Lung (tissue), 12 donors: ENCODE results near the gene MBP. TPM values are rescaled to one million over a fixed set of nuclear protein-coding genes. Genes with fewer than 3 reads are reported as not detected.

Experiments used
- ATAC-seq: fragments of 200-7000 bp; cut with Tn5 transposase; one replicate; pipeline ENCODE4 v1.9.1; 2020; ENCODE audit warnings: moderate number of reproducible peaks; ENCODE audit not compliant: insufficient read depth, low FRiP score
- DNase-seq, 3 donors: peaks; one replicate each; pipeline ENCODE4 v3.0.0-alpha.2; 2013 to 2017
- H3K27ac ChIP-seq, 2 donors: one replicate each; pipeline ENCODE4 v1.5.1; 2013; ENCODE audit warnings: mild to moderate bottlenecking in 2 of 2, moderate library complexity in 2 of 2, control low read depth in 1 of 2, inconsistent platforms in 1 of 2, low read depth in 1 of 2, low read length in 1 of 2
- H3K27me3 ChIP-seq, 3 donors: one replicate each; pipeline ENCODE4 v1.5.1; 2013; ENCODE audit warnings: low read length in 2 of 3; ENCODE audit not compliant: control insufficient read depth in 3 of 3, insufficient read depth in 3 of 3
- H3K36me3 ChIP-seq, 4 donors: one replicate each; pipeline ENCODE4 v1.5.1; 2013; ENCODE audit warnings: low read length in 4 of 4, mild to moderate bottlenecking in 1 of 4, moderate library complexity in 1 of 4; ENCODE audit not compliant: control insufficient read depth in 4 of 4, insufficient read depth in 4 of 4
- H3K4me1 ChIP-seq, 5 donors: one replicate each; pipeline ENCODE4 v1.5.1; 2013; ENCODE audit warnings: low read length in 5 of 5, mild to moderate bottlenecking in 2 of 5, moderate library complexity in 1 of 5; ENCODE audit not compliant: control insufficient read depth in 5 of 5, insufficient read depth in 5 of 5
- H3K4me3 ChIP-seq: one replicate; pipeline ENCODE4 v1.5.1; 2013; ENCODE audit warnings: mild to moderate bottlenecking, control low read depth, moderate library complexity
- H3K9ac ChIP-seq, 2 donors: one replicate each; pipeline ENCODE4 v1.5.1; 2013; ENCODE audit warnings: low read length in 2 of 2, control low read depth in 1 of 2; ENCODE audit not compliant: insufficient read depth in 1 of 2
- H3K9me3 ChIP-seq, 4 donors: one replicate each; pipeline ENCODE4 v1.5.1; 2013; ENCODE audit warnings: low read length in 3 of 4, mild to moderate bottlenecking in 1 of 4, moderate library complexity in 1 of 4; ENCODE audit not compliant: control insufficient read depth in 4 of 4, insufficient read depth in 3 of 4
- CTCF ChIP-seq: IDR thresholded peaks from 2 replicates; pipeline ENCODE4 v1.5.1; 2012; ENCODE audit warnings: mild to moderate bottlenecking; ENCODE audit errors: control extremely low read depth, extremely low read depth
- WGBS, 2 donors: extraction: QIAGEN DNeasy Blood & Tissue Kit; methylation state at CpG; one replicate each; pipeline ENCODE4 v1.1.7; 2013; 5-methylcytosine and 5-hydroxymethylcytosine counted together
- polyA plus RNA-seq, 2 donors: library from polyadenylated mRNA; stranded (reverse); fragments of 200-250 nt; gene quantifications; one replicate each; pipeline ENCODE4 v1.2.1, GENCODE V29; 2013
- total RNA-seq, 2 donors: library from RNA; depleted of rRNA in 1 of 2; stranded (reverse); fragments of >200 nt in 1 of 2; gene quantifications; one replicate each; pipeline ENCODE4 v1.2.1, GENCODE V29; 2014 to 2021
- donor health status: control.
- donor health status: control.
- donor health status: Bipolar disorder and iron deficiency.
- donor health status: healthy.
- donor health status: DM: yes; HTN: yes; CAD: no.

The MBP gene
- total and polyA plus RNA-seq, 4 donors, result 15.6 to 64.1 (median 30.9) TPM

- TF ChIP-seq CTCF, result no peak
- no peak overlapping the region for H3K9ac ChIP-seq
- peak overlapping the region in 1 of 2 donors; percentile 37 for H3K27ac ChIP-seq
- H3K4me3 ChIP-seq, result no peak overlapping the region
- WGBS, 2 donors, result 75 to 93% methylated on average over 28 of the region's 28 CpGs
- DNase-seq (no peak), ATAC-seq (no peak)
- H3K27me3 ChIP-seq, result no peaks in the 10 kb centered on the region
- no peaks in the 10 kb centered on the region for H3K9me3 ChIP-seq
- peaks cover 3 to 19% (median 10%) of the 10 kb centered on the region in 5 donors for H3K4me1 ChIP-seq
- peaks cover 0 to 27% (median 22%) of the 10 kb centered on the region in 4 donors for H3K36me3 ChIP-seq
Measured at GRCh38 chr18:76955524-76956170, 176.9 kb downstream of the MBP start.

DNA sequence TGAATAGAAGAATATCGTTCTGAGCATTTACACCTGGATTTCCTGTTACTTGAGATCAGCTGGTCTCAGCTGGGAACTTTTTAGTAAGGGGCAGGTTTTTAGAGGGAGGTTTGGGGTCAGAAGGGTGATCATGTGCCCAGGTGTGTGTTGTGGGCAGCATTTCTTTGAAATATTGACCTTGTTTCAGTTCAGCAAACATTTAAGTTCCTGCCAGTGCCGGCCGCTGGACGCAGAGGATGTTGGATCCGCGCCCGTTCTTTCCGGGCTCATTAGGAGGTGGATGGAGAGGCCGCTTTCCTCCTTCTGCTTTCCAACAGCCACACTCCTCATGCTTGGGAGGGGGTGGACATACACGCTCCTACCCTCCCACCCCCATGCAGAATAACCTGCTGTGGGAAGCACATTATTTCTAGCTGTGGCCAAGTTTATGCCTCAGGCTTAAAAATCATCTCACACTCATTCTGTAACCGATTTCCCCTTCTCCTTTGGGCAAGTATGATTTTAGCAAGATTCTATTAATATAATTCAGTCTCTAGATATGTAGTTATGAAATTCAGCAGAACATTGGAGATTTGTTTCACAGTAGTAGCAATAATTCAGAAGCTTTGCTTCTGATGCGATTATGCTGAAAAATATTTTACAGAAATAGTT lies 178.9 kb downstream of the MBP start:
- H3K4me1 ChIP-seq, result peaks cover 3 to 19% (median 8%) of the 10 kb centered on the region in 5 donors
- no peak overlapping the region for H3K4me3 ChIP-seq
- no peak for TF ChIP-seq CTCF
- no peak for ATAC-seq
- 40 to 62% methylated on average over 12 of the region's 12 CpGs for WGBS, 2 donors
- no peaks in the 10 kb centered on the region for H3K9me3 ChIP-seq
- H3K27ac ChIP-seq, result peak overlapping the region in 1 of 2 donors; percentile 82
- no peaks in the 10 kb centered on the region for H3K27me3 ChIP-seq
- H3K36me3 ChIP-seq, result peaks cover 0 to 32% (median 15%) of the 10 kb centered on the region in 4 donors
- H3K9ac ChIP-seq, result peak overlapping the region in 1 of 2 donors; percentile 2
- DNase-seq, result peak; percentile 76 to 90 (median 79)

GRCh38 chr18:76953156-76953555 lies 179.4 kb downstream of the MBP start:
- peak overlapping the region in 1 of 2 donors; percentile 2 for H3K9ac ChIP-seq
- peak; percentile 51 to 74 (median 57) for DNase-seq
- WGBS, 2 donors, result 48 to 75% methylated on average over 6 of the region's 6 CpGs
- no peak for ATAC-seq
- TF ChIP-seq CTCF, result no peak
- H3K27ac ChIP-seq, result peak overlapping the region in 1 of 2 donors; percentile 82
- peaks cover 3 to 19% (median 6%) of the 10 kb centered on the region in 5 donors for H3K4me1 ChIP-seq
- peaks cover 0 to 34% (median 18%) of the 10 kb centered on the region in 4 donors for H3K36me3 ChIP-seq
- H3K9me3 ChIP-seq, result no peaks in the 10 kb centered on the region
- no peaks in the 10 kb centered on the region for H3K27me3 ChIP-seq
- H3K4me3 ChIP-seq, result no peak overlapping the region
